Measurements from ENCODE around the gene KLHL29. TPM values are rescaled to one million over a fixed set of nuclear protein-coding genes. Genes with fewer than 3 reads are reported as not detected.

Gene KLHL29
- total RNA-seq, 1 experiment from 2014 or later = 7.7 TPM

DNA sequence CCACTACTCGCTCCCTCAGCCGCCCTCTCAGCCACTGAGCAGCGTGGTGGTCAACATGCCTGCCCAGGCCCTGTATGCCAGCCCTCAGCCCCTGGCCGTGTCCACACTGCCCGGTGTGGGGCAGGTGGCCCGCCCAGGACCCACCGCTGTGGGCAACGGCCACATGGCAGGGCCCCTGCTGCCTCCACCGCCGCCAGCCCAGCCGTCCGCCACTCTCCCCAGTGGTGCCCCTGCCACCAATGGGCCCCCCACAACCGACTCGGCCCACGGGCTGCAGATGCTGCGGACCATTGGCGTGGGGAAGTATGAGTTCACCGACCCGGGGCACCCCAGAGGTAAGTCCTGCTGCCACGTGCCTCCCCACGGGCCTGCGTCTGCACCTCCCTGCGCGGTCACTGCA is 257.5 kb downstream of the KLHL29 start:
- no peak for ATAC-seq
- ChIA-PET CTCF (no interaction called here), POLR2A (no interaction called here)
- no peak for DNase-seq (ENCODE audit: low read depth, low spot score)
- no peaks in the 10 kb centered on the region for H3K4me1 ChIP-seq (ENCODE audit: control insufficient read depth, insufficient read depth, low read length)
- in situ Hi-C loops (cut with HindIII; ENCODE audit: low pct_unique_long_range_greater_than_20kb, low sequenced_read_pairs) (no loop called here), intact Hi-C loops (cut with micrococcal nuclease; ENCODE audit: unreplicated experiment) (no loop called here)
- no peaks in the 10 kb centered on the region for H3K36me3 ChIP-seq (ENCODE audit: control insufficient read depth, insufficient read depth, low read length)
- no peaks in the 10 kb centered on the region for H3K27me3 ChIP-seq (ENCODE audit: control insufficient read depth, insufficient read depth, low read length)
- BruUV-seq (replicated peaks) = no TSS peak
- H3K4me3 ChIP-seq (ENCODE audit: low read depth in 2 of 2, low read length in 2 of 2) = no peak overlapping the region
- no peak overlapping the region for H3K27ac ChIP-seq (ENCODE audit: low read length)
- H3K9me3 ChIP-seq (ENCODE audit: control insufficient read depth, insufficient read depth, low read depth, low read length) = no peaks in the 10 kb centered on the region
- TF ChIP-seq POLR2AphosphoS5 (IDR thresholded peaks at IDR 0.05; ENCODE audit: low read depth, low read length) (no peak), TCF7L2 (IDR thresholded peaks at IDR 0.05; ENCODE audit: low read depth, low read length) (no peak), SIN3A (IDR thresholded peaks at IDR 0.05; ENCODE audit: borderline replicate concordance, insufficient read depth, low read depth, low read length) (no peak)
- TF ChIP-seq, protein P1, sequence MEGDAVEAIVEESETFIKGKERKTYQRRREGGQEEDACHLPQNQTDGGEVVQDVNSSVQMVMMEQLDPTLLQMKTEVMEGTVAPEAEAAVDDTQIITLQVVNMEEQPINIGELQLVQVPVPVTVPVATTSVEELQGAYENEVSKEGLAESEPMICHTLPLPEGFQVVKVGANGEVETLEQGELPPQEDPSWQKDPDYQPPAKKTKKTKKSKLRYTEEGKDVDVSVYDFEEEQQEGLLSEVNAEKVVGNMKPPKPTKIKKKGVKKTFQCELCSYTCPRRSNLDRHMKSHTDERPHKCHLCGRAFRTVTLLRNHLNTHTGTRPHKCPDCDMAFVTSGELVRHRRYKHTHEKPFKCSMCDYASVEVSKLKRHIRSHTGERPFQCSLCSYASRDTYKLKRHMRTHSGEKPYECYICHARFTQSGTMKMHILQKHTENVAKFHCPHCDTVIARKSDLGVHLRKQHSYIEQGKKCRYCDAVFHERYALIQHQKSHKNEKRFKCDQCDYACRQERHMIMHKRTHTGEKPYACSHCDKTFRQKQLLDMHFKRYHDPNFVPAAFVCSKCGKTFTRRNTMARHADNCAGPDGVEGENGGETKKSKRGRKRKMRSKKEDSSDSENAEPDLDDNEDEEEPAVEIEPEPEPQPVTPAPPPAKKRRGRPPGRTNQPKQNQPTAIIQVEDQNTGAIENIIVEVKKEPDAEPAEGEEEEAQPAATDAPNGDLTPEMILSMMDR (IDR thresholded peaks at IDR 0.05) = no peak
- TF ChIP-seq, protein P2, sequence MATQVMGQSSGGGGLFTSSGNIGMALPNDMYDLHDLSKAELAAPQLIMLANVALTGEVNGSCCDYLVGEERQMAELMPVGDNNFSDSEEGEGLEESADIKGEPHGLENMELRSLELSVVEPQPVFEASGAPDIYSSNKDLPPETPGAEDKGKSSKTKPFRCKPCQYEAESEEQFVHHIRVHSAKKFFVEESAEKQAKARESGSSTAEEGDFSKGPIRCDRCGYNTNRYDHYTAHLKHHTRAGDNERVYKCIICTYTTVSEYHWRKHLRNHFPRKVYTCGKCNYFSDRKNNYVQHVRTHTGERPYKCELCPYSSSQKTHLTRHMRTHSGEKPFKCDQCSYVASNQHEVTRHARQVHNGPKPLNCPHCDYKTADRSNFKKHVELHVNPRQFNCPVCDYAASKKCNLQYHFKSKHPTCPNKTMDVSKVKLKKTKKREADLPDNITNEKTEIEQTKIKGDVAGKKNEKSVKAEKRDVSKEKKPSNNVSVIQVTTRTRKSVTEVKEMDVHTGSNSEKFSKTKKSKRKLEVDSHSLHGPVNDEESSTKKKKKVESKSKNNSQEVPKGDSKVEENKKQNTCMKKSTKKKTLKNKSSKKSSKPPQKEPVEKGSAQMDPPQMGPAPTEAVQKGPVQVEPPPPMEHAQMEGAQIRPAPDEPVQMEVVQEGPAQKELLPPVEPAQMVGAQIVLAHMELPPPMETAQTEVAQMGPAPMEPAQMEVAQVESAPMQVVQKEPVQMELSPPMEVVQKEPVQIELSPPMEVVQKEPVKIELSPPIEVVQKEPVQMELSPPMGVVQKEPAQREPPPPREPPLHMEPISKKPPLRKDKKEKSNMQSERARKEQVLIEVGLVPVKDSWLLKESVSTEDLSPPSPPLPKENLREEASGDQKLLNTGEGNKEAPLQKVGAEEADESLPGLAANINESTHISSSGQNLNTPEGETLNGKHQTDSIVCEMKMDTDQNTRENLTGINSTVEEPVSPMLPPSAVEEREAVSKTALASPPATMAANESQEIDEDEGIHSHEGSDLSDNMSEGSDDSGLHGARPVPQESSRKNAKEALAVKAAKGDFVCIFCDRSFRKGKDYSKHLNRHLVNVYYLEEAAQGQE (IDR thresholded peaks at IDR 0.05; ENCODE audit: insufficient read depth in 1 of 2, low read depth in 2 of 2, low read length in 1 of 2) = no peak

DNA sequence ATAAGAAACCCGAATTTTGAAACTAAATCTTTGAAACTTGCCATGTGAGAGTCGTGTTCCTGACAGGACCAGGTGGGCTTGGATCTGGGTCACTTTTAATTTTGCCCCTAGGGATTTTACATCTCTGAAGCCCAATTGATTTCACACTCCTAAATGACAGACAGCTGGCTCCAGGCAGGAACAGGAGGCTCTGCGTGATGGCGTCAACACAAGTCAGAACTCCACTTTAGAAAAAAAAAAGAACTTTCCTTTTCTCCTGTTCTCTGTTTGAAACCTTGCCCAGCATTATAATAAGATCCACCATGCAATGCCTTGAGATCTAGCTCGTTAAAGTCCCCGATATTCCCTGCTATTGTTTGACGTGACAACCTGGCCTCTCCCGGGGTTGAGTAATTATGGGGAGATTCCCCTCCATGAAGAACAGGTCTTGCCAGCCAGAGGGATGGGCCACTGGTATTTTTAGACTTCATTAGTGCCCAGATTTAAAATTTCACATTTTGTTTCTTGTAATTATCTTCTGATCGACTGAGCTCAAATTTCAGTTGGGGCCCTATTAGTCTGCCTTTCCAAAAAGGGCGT is 260.3 kb downstream of the KLHL29 start:
- no TSS peak for BruUV-seq (replicated peaks)
- H3K27me3 ChIP-seq (ENCODE audit: control insufficient read depth, insufficient read depth, low read length) = no peaks in the 10 kb centered on the region
- DNase-seq (ENCODE audit: low read depth, low spot score) (no peak), ATAC-seq (no peak)
- CTCF ChIA-PET = no interaction called here
- H3K9me3 ChIP-seq (ENCODE audit: control insufficient read depth, insufficient read depth, low read depth, low read length) = no peaks in the 10 kb centered on the region
- POLR2A ChIA-PET = no interaction called here
- no peak overlapping the region for H3K27ac ChIP-seq (ENCODE audit: low read length)
- TF ChIP-seq SIN3A (IDR thresholded peaks at IDR 0.05; ENCODE audit: borderline replicate concordance, insufficient read depth, low read depth, low read length) = no peak
- TF ChIP-seq, protein P2 (IDR thresholded peaks at IDR 0.05; ENCODE audit: insufficient read depth in 1 of 2, low read depth in 2 of 2, low read length in 1 of 2) = no peak
- TF ChIP-seq, protein P1 (IDR thresholded peaks at IDR 0.05) = no peak
- no peak for TF ChIP-seq TCF7L2 (IDR thresholded peaks at IDR 0.05; ENCODE audit: low read depth, low read length)
- in situ Hi-C loops (cut with HindIII; ENCODE audit: low pct_unique_long_range_greater_than_20kb, low sequenced_read_pairs) = no loop called here
- intact Hi-C loops (cut with micrococcal nuclease; ENCODE audit: unreplicated experiment) = no loop called here
- no peak overlapping the region for H3K4me3 ChIP-seq (ENCODE audit: low read depth in 2 of 2, low read length in 2 of 2)
- no peaks in the 10 kb centered on the region for H3K4me1 ChIP-seq (ENCODE audit: control insufficient read depth, insufficient read depth, low read length)
- H3K36me3 ChIP-seq (ENCODE audit: control insufficient read depth, insufficient read depth, low read length) = no peaks in the 10 kb centered on the region

Measured in Panc1 (cell line).